Amniotic stem cell (primary cell): ENCODE data around the gene CSNK1E.

ENCODE experiments used
- DNase-seq: peaks from one replicate; lab custom pipeline; 2025; lab: John Stamatoyannopoulos, UW

CSNK1E gene

DNA sequence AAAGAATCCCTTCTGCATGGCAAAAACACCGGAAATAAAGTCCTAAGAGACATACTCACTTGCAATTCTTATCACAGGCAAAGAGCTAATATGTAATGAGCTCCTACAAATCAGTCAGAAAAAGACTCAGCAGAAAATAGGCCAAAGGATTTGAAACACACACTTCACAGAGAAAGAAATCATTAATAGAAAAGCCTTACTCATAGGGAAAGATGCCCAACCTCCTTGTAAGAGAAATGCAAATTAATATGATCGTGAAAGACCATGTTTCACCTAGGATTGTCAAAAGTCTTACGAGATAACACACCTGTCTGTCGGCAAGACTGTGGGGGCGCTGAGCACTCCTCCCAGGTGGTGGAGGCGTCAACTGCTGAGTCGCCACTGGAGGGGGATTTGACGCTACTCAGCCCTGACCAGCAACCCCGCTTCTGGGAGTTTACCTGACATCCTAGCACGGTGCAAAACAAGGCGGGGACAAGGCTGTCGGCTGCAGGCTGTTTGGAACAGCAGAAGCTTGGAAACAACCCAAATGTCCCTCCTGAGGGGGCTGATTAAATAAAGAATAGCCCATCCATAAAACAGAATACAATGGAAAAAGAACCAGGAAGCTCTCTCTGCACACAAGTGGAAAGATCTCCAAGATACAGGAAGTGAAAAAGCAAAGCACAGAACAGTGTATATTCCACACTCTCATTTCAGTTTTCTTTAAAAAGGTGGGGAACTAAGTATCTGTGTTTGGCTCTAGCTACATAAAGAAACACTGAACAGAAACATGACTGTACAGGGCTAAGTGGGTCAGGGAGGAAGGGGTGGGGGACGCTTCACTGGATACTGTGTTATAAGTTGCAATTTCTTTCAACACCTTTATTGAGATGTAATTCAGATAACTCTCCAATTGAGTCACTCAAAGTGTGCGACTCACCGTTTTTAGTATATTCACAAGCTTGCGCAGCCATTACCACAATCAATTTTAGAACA lies 11.5 kb downstream of the CSNK1E start:
- DNase-seq, result no peak

DNA sequence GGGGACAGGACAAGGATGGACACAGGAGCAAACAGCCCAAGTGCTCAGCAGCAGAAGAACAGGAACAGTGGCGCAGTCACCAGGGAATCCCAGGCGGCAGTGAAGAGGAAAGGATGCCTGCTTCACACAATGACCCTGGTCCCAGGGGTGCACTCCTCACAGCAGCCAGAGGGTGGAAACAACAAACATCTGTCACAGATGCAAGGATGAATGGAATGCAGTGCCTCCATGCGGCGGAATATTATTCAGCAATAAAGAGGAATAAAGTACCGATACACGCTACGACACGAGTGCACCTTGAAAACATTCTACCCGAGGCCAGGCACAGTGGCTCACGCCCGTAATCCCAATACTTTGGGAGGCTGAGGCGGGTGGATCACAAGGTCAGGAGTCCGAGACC lies 12.7 kb downstream of the CSNK1E start:
- no peak for DNase-seq

GRCh38 chr22:38303974-38304373 lies 13.3 kb downstream of the CSNK1E start:
- DNase-seq, result no peak

GRCh38 chr22:38302906-38303305 lies 14.3 kb downstream of the CSNK1E start:
- no peak for DNase-seq

DNA sequence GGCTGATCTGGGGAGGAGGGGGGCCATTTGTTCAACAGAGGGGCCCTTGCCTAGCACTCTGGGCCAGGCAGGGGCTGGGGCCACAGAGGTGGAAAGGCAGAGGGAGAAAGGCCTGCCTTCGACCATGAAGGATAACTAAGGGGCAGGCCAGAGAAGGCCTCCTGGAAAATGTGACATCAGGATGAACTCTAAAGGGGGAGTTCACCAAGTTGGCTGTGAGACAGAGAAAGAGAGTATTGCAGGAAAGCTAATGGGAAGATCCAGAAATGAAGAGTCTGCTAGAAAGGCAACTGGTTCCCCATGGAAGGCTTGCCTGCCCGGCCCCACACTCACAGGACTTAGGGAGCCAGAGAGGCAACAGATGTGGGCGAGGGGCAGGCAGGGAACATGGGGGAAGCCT lies 16.3 kb downstream of the CSNK1E start:
- no peak for DNase-seq

DNA sequence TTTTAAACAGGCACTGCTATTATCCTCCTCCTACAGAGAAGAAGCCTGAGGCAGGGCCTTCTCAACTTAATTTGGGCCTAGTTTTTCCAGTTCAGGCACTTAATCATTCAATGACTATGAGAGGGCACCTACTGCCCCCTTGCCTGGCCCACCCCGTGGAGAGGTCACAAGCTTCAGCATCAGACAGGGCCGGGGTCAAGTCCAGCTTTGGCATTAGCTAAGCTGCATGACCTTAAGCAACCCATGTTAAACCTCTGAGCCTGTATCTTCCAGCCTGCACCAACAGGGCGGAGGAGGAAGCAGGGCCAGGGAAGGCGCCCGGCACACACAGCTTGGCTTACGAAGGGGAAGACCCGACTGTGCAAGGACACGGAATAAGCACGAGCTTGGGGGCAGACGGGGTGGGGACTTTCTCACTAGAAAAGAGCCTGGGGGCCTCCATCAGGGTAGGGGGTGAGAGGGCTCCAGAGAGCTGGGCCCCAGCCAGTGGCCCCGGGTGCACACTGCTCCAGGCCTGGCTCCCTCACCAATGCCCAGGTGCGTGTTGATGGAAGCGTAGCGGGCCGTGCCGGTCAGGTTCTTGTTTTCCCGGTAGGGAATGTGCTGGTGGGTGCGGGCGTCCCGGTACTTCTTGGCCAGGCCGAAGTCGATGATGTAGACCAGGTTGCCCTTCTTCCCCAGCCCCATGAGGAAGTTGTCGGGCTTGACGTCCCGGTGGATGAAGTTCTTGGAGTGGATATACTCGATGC lies 16.9 kb downstream of the CSNK1E start:
- no peak for DNase-seq

DNA sequence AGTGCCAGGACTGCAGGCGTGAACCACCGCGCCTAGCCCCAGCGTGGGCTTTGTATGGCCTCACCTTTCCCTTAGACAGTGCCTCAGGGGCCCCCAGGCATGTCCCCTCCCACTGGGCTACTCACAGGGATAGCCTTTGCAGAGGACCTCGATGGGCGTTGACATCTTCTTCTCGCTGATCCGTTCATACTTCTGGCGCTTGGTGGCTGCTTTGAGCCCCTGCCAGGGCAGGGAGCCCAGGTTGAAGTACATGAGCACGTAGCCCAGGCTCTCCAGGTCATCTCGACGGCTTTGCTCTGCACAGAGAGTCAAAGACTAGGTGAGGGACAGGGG lies 17.5 kb downstream of the CSNK1E start:
- DNase-seq, result no peak

GRCh38 chr22:38298312-38299005 lies 18.8 kb downstream of the CSNK1E start:
- no peak for DNase-seq

DNA sequence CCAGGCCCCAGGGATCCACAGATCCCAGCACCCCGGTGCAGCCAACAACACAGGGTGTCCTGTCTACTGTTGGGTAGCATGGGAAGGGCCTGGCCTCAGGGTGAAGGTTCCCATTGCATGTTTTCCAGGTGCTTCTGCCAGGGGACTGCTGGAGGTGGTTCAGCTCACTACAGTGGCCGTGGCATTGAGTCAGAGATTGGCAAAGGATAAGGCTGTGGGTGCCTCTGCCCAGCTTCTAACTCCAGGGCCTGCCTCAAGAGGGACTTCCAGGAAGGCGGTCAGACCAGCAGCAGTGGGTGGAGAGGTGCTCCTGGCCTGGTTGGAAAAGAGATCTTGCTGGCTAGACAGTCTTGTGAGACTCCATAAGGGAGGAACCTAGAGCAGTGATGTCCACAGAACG lies 20.9 kb downstream of the CSNK1E start:
- DNase-seq, result no peak

- DNase-seq, result no peak
Observed at GRCh38 chr22:38295863-38296262, 21.4 kb downstream of the CSNK1E start.

GRCh38 chr22:38295339-38295738 lies 21.9 kb downstream of the CSNK1E start:
- DNase-seq, result no peak

DNA sequence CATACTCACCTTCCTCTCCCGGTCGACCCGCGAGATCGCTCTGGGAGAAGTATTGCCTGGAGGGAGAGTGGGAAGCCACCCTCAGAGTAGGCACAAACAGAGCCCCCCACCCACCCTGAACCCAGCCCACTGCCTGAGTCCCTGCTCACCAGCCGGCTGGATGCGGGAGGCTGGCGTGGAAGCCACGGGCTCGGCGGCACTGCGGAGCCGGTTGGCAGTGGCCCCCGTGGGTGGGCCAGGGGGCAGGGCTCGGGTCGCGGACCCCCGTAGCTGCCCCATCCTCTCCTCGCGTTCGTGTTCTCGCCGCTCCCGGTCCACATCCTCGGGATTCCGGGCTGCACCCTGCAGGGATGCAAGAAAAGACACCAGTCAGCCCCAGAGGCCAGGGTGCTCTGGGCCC lies 23.0 kb downstream of the CSNK1E start:
- DNase-seq, result no peak

GRCh38 chr22:38292694-38293093 lies 24.5 kb downstream of the CSNK1E start:
- no peak for DNase-seq

- no peak for DNase-seq
Observed at GRCh38 chr22:38291201-38291777, 25.9 kb downstream of the CSNK1E start.

DNA sequence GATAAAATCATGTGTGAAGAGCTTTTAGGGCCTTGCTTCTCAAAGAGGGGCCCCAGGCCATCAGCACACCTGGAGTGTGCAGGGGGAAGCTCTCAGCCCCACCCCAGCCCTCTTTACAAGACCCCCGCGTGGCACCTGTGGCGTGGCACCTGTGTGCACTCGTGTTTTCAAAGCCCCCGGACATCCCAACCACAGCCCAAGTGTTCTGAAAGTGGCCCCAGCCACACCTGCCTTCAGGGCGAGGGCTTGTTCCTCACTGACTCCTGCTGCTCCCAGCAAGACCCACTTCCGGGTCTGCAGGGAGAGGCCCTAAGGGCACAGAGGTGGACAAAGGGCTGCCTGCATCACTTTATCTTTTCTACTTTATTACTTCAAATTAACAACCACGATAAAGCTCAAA lies 26.9 kb downstream of the CSNK1E start:
- DNase-seq, result no peak

DNA sequence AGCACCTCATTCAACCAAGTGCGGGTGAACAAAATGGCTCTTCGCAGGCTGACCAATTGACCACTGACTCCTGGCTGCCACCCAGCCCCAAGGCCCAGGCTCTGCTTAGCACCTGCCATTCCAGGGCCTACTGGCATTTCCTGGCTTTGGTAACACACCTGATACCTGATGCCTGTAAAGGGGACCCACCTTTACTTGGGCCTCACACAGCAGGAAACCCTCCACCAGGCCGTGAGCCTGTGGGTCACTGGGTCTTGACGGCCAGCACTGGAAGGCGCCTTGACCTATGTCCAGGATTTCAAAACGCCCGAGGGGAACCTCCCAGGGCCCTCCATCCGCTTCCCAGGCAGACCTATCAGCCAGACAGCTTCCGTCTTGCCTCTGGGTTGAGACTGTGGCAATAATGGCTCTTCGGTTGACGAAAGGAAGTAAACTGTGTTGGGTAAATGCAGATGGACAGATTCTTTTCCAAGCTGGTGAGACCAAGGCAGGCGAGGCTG lies 27.6 kb downstream of the CSNK1E start:
- DNase-seq, result no peak

- DNase-seq, result no peak
Observed at GRCh38 chr22:38286915-38287669, 30.1 kb downstream of the CSNK1E start.

DNA sequence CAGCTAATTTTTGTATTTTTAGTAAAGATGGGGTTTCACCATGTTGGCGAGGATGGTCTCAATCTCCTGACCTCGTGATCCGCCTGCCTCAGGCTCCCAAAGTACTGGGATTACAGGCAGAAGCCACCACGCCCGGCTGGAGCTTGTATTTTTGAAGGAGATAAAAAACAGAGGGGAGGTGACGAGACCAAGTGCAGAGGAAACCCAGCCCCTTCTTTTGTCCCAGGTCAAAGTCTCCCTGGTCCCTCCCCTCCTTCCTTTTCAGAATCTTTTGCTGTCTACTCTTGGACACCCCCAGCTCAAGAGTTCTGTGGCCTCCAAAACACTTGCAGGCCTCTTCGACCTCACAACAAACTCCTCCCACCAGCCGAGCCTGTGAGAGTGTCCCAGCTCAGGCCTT lies 32.2 kb downstream of the CSNK1E start:
- DNase-seq, result no peak

GRCh38 chr22:38284042-38284402 lies 33.2 kb downstream of the CSNK1E start:
- peak; percentile 48 for DNase-seq

DNA sequence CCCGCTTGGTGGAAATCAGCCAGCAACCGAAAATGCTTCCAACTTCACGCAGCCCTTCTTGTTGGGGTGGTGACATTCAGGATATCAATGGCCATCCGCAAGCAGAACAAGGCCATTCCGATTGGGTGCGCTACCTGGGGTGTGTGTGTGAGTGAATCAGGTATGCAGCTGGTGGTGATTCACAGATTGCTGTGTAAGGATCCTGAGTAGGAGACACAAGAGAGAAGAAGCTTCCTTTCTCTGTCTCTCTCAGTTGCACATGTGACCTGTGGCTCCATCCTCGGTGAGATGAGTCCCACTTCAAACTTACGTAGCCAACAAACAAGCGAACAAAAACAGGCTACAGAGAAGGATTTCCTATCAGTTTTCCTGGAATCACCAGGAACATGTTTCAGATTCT lies 34.8 kb downstream of the CSNK1E start:
- no peak for DNase-seq

GRCh38 chr22:38276166-38276565 lies 41.1 kb downstream of the CSNK1E start:
- no peak for DNase-seq
